Natural killer cell (primary cell): ENCODE results near the gene TPM1. TPM values are rescaled to one million over a fixed set of nuclear protein-coding genes. Genes with fewer than 3 reads are reported as not detected.

Experiments used
- ATAC-seq, 3 donors: fragments of 150-1000 bp in 2 of 3; fragments of 200-7000 bp in 1 of 3; cut with Tn5 transposase; 1 replicate in 1 of 3; 2 replicates in 2 of 3; pipeline ENCODE4 v1.10.0; 2021; ENCODE audit warnings: mild to moderate bottlenecking in 2 of 3, moderate library complexity in 2 of 3
- DNase-seq, 2 donors: peaks; one replicate each; pipeline versions ENCODE4 v3.0.0 to v3.0.0-alpha.2; 2013 to 2021; ENCODE audit warnings: mixed read lengths in 1 of 2
- H3K27ac ChIP-seq: one replicate; pipeline ENCODE4 v1.5.1; 2013; ENCODE audit warnings: mild to moderate bottlenecking, low read length
- H3K27me3 ChIP-seq: one replicate; pipeline ENCODE4 v1.6.1; 2013; ENCODE audit warnings: low read length; ENCODE audit not compliant: control insufficient read depth, insufficient read depth
- H3K36me3 ChIP-seq: one replicate; pipeline ENCODE4 v1.6.1; 2013; ENCODE audit warnings: low read length; ENCODE audit not compliant: control insufficient read depth, insufficient read depth
- H3K4me1 ChIP-seq: one replicate; pipeline ENCODE4 v1.6.1; 2013; ENCODE audit warnings: low read length; ENCODE audit not compliant: control insufficient read depth, insufficient read depth
- H3K4me3 ChIP-seq: one replicate; pipeline ENCODE4 v1.5.1; 2013; ENCODE audit warnings: low read length
- H3K9me3 ChIP-seq: one replicate; pipeline ENCODE4 v1.6.1; 2013; ENCODE audit warnings: low read length; ENCODE audit not compliant: control insufficient read depth, insufficient read depth
- H3K27ac Mint-ChIP-seq, 2 donors: one replicate each; pipeline ENCODE4 v1.8.0; 2022; ENCODE audit warnings: mild to moderate bottlenecking in 2 of 2, mixed read lengths in 2 of 2, moderate library complexity in 1 of 2
- H3K27me3 Mint-ChIP-seq, 2 donors: one replicate each; pipeline ENCODE4 v1.8.0; 2022; ENCODE audit warnings: low read depth in 2 of 2, mixed read lengths in 2 of 2
- H3K36me3 Mint-ChIP-seq: one replicate; pipeline ENCODE4 v1.8.0; 2022; ENCODE audit warnings: mixed read lengths
- H3K4me1 Mint-ChIP-seq, 2 donors: one replicate each; pipeline ENCODE4 v1.8.0; 2022; ENCODE audit warnings: mixed read lengths in 2 of 2
- H3K4me3 Mint-ChIP-seq: one replicate; pipeline ENCODE4 v1.8.0; 2022; ENCODE audit warnings: mild to moderate bottlenecking, moderate library complexity, mixed read lengths
- H3K9me3 Mint-ChIP-seq, 2 donors: one replicate each; pipeline ENCODE4 v1.8.0; 2022; ENCODE audit warnings: mixed read lengths in 2 of 2
- WGBS: methylation state at CpG from one replicate; pipeline ENCODE4 v1.1.7; 2013; ENCODE audit warnings: missing lambda C conversion rate; ENCODE audit not compliant: insufficient coverage; 5-methylcytosine and 5-hydroxymethylcytosine counted together
- intact Hi-C: fragments of 100-400 bp; cut with micrococcal nuclease; formaldehyde crosslinking; loops from one replicate; pipeline ENCODE4 v1.14.2; 2022
- total RNA-seq, 4 donors: library from RNA; stranded (reverse); fragments of 120-200 nt in 1 of 4; gene quantifications; one replicate each; pipeline versions ENCODE4 v1.2.3 to v1.2.4, GENCODE V29; 2013 to 2022
- TF ChIP-seq, protein P1 (sequence below): fragments of 200-600 bp; IDR thresholded peaks from one replicate; pipeline ENCODE4 v1.8.0; 2022; ENCODE audit warnings: antibody characterized with exemption

Gene TPM1
- total RNA-seq, 3 donors from 2014 or later (not counting 1 experiment from before 2014, with no cell fraction given): 21.5 to 33.0 (median 25.6) TPM

DNA sequence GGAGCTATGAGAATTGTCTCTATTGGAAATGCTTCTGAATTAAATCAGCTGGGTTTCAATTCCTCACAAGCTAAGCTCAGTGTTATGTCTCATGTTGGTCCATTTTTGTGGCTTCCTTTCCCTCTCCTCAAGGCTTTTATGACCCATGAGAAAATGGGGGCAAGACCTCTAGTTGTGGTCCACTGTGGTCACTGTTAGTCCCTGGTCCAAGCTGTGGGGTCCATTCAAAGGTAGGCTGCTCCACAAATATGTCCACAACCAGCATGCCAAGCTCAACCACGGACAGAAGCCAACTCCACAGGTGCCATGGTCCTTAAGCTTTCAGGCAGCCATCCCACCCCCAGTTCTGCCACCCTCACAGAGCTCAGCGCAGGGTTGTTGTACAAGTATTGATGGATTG lies 14.9 kb upstream of the TPM1 start:
- ATAC-seq: no peak
- no peak overlapping the region for H3K4me3 ChIP-seq
- 82% methylated on average over 1 of the region's 2 CpGs for WGBS
- Mint-ChIP-seq H3K4me3 (no peak overlapping the region), H3K36me3 (no peaks in the 10 kb centered on the region), H3K9me3 (no peaks in the 10 kb centered on the region), H3K4me1 (no peaks in the 10 kb centered on the region), H3K27me3 (peaks cover 27% of the 10 kb centered on the region in 2 donors), H3K27ac (no peak overlapping the region)
- TF ChIP-seq, protein P1, sequence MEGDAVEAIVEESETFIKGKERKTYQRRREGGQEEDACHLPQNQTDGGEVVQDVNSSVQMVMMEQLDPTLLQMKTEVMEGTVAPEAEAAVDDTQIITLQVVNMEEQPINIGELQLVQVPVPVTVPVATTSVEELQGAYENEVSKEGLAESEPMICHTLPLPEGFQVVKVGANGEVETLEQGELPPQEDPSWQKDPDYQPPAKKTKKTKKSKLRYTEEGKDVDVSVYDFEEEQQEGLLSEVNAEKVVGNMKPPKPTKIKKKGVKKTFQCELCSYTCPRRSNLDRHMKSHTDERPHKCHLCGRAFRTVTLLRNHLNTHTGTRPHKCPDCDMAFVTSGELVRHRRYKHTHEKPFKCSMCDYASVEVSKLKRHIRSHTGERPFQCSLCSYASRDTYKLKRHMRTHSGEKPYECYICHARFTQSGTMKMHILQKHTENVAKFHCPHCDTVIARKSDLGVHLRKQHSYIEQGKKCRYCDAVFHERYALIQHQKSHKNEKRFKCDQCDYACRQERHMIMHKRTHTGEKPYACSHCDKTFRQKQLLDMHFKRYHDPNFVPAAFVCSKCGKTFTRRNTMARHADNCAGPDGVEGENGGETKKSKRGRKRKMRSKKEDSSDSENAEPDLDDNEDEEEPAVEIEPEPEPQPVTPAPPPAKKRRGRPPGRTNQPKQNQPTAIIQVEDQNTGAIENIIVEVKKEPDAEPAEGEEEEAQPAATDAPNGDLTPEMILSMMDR: no peak
- H3K9me3 ChIP-seq: no peaks in the 10 kb centered on the region
- no peaks in the 10 kb centered on the region for H3K36me3 ChIP-seq
- DNase-seq: no peak
- intact Hi-C loops: no loop called here
- peaks cover 5% of the 10 kb centered on the region for H3K27me3 ChIP-seq
- H3K27ac ChIP-seq: no peak overlapping the region
- H3K4me1 ChIP-seq: no peaks in the 10 kb centered on the region

DNA sequence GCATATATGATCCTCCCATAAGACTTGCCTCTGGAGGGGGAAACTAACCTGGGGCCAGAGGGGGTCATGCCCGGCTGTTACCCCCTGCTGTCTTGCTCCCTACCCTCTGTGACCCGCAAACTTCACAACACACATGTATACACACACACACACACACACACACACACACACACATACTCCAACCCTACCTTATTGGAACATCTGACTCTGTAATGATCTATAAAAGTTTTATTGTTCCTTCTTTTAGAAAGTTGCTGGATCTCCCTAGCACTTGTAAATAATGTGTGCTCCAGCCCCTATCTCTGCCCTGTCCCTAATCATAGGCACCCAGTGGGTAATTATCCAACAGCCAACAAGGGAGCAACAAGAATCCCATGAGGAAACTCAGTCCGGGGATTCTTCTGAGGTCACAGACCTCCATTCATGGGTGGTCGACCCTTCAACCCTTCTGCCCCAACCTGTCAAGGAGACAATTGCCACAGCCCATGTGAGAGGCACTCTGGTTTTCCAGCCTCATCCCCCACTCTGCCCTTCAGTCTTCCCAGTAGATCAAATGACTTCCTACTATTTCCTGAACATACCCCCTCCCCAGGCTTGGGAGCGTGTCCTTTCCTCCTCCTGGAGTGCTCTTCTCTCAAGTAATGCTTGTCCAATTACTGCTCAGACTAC lies 14.0 kb upstream of the TPM1 start:
- no peaks in the 10 kb centered on the region for H3K36me3 Mint-ChIP-seq
- H3K27me3 Mint-ChIP-seq: peaks cover 27% of the 10 kb centered on the region in 2 donors
- 83% methylated on average over 5 of the region's 5 CpGs for WGBS
- intact Hi-C loops: no loop called here
- no peak overlapping the region for H3K27ac ChIP-seq
- H3K4me1 Mint-ChIP-seq: no peaks in the 10 kb centered on the region
- no peak overlapping the region for H3K4me3 ChIP-seq
- H3K27me3 ChIP-seq: peaks cover 5% of the 10 kb centered on the region
- H3K4me3 Mint-ChIP-seq: no peak overlapping the region
- H3K9me3 Mint-ChIP-seq: no peaks in the 10 kb centered on the region
- TF ChIP-seq, protein P1: no peak
- no peaks in the 10 kb centered on the region for H3K36me3 ChIP-seq
- no peak overlapping the region for H3K27ac Mint-ChIP-seq
- no peaks in the 10 kb centered on the region for H3K4me1 ChIP-seq
- no peaks in the 10 kb centered on the region for H3K9me3 ChIP-seq
- ATAC-seq (no peak), DNase-seq (no peak)

DNA sequence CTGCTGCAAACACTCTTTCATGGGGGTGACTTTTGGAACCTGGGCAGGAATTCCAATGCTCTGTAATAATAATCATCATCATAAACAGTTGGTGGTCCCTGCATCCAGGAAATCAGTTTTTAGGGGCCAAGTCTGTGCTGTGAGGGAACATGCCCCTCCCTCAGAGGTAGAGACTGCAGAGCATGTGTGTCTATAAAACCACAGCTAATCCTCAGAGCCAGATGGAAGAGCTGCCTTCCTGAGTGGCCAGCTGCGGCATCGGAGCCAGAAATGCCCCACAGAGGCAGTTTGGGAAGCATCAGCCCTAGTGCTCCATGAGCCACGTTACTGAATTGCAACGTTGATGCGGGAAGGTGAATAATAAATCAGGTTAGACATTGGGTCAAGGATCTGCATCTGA lies 12.9 kb upstream of the TPM1 start:
- DNase-seq (no peak), ATAC-seq (no peak)
- no peak overlapping the region for H3K27ac ChIP-seq
- Mint-ChIP-seq H3K9me3 (no peaks in the 10 kb centered on the region), H3K27me3 (peaks cover 27% of the 10 kb centered on the region in 2 donors), H3K4me1 (no peaks in the 10 kb centered on the region), H3K4me3 (no peak overlapping the region), H3K36me3 (no peaks in the 10 kb centered on the region), H3K27ac (no peak overlapping the region)
- 27% methylated on average over 5 of the region's 5 CpGs for WGBS
- peaks cover 5% of the 10 kb centered on the region for H3K27me3 ChIP-seq
- H3K4me3 ChIP-seq: no peak overlapping the region
- no peaks in the 10 kb centered on the region for H3K36me3 ChIP-seq
- H3K9me3 ChIP-seq: no peaks in the 10 kb centered on the region
- no peaks in the 10 kb centered on the region for H3K4me1 ChIP-seq
- TF ChIP-seq, protein P1: no peak
- intact Hi-C loops: no loop called here

DNA sequence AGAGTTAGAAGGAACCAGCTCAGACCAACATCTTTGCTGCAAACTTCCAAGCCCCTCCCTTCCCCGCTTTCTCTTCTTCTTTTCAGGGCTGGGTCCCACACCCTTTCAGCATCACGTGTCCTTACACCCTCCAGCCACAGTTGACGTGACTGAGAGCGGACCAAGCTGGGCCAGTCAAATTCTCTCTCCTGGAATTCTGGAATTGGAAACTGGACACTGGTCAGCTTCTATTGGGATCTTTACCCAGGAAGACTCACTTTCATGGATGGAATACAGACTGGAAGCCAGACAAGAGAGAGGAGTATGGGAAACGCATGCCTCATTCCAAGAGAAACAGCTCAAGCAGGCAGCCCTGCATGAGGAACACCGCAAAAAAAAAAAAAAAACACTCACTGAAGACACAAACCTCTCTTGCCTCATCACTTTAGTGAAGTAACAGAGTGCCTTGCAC lies 12.4 kb upstream of the TPM1 start:
- Histone ChIP-seq H3K4me1 (no peaks in the 10 kb centered on the region), H3K9me3 (no peaks in the 10 kb centered on the region), H3K36me3 (no peaks in the 10 kb centered on the region), H3K27ac (no peak overlapping the region), H3K27me3 (peaks cover 5% of the 10 kb centered on the region), H3K4me3 (no peak overlapping the region)
- Mint-ChIP-seq H3K4me1 (no peaks in the 10 kb centered on the region), H3K27me3 (peaks cover 27% of the 10 kb centered on the region in 2 donors), H3K9me3 (no peaks in the 10 kb centered on the region), H3K4me3 (no peak overlapping the region), H3K36me3 (no peaks in the 10 kb centered on the region), H3K27ac (no peak overlapping the region)
- TF ChIP-seq, protein P1: no peak
- ATAC-seq (no peak), DNase-seq (no peak)
- WGBS: 60% methylated on average over 6 of the region's 6 CpGs
- intact Hi-C loops: no loop called here
